Measurements from ENCODE around the gene UHMK1.

- TF ChIP-seq CTCF (IDR thresholded peaks at IDR 0.05) (no peak), POLR2A (IDR thresholded peaks at IDR 0.05) (no peak)
Measured at GRCh38 chr1:162578936-162579335, 81.3 kb downstream of the UHMK1 start.

Data from transverse colon (tissue), 3 donors.